Neural cell (in vitro differentiated cells): ENCODE measurements around the gene UPF3A.

ENCODE experiments used
- CTCF ChIP-seq: fragments of 450-650 bp; IDR thresholded peaks from 2 replicates; pipeline ENCODE4 v1.5.1; 2014; ENCODE audit warnings: antibody characterized with exemption, mild to moderate bottlenecking, moderate library complexity; ENCODE audit not compliant: poor library complexity, severe bottlenecking
- EP300 ChIP-seq: fragments of 450-650 bp; conservative IDR thresholded peaks from 2 replicates; pipeline ENCODE4 v1.6.1; 2014; ENCODE audit warnings: antibody characterized with exemption, mild to moderate bottlenecking, moderate library complexity; ENCODE audit not compliant: poor library complexity, severe bottlenecking

- TF ChIP-seq CTCF (no peak), EP300 (no peak)
These were observed 22.8 kb upstream of the UPF3A start for GRCh38 chr13:114258589-114258988.
